Activated T-cell treated with anti-CD3 and anti-CD28 coated beads, Interleukin-2, amount 50 U/mL, for 72 hours (primary cell): Measurements from ENCODE around the gene SACM1L. TPM values are rescaled to one million over a fixed set of nuclear protein-coding genes. Genes with fewer than 3 reads are reported as not detected.

Experiments
- ATAC-seq, 2 donors: fragments of 150-1000 bp; cut with Tn5 transposase; replicated peaks in 1 of 2; 2 replicates each; pipeline ENCODE4 v1.10.0; 2021; ENCODE audit warnings: moderate library complexity in 2 of 2, mild to moderate bottlenecking in 1 of 2
- DNase-seq, 2 donors: peaks; one replicate each; pipeline ENCODE4 v3.0.0; 2021 to 2022; ENCODE audit warnings: mixed read lengths in 1 of 2
- H3K27ac Mint-ChIP-seq: one replicate; pipeline ENCODE4 v1.8.0; 2022; ENCODE audit warnings: mild to moderate bottlenecking, moderate library complexity, mixed read lengths
- H3K27me3 Mint-ChIP-seq: one replicate; pipeline ENCODE4 v1.8.0; 2022; ENCODE audit warnings: low read depth, mixed read lengths
- H3K36me3 Mint-ChIP-seq, 2 donors: one replicate each; pipeline ENCODE4 v1.8.0; 2022; ENCODE audit warnings: mixed read lengths in 2 of 2, mild to moderate bottlenecking in 1 of 2; ENCODE audit not compliant: insufficient read depth in 2 of 2
- H3K4me1 Mint-ChIP-seq: one replicate; pipeline ENCODE4 v1.8.0; 2022; ENCODE audit warnings: low read depth, mixed read lengths
- H3K4me3 Mint-ChIP-seq, 2 donors: one replicate each; pipeline ENCODE4 v1.8.0; 2022; ENCODE audit warnings: mild to moderate bottlenecking in 2 of 2, mixed read lengths in 2 of 2, moderate library complexity in 2 of 2
- H3K9me3 Mint-ChIP-seq, 2 donors: one replicate each; pipeline ENCODE4 v1.8.0; 2022; ENCODE audit warnings: mixed read lengths in 2 of 2
- total RNA-seq, 2 donors: library from RNA; stranded (reverse); gene quantifications; one replicate each; pipeline ENCODE4 v1.2.3, GENCODE V29; 2022

SACM1L gene
- total RNA-seq, 2 donors from 2014 or later = 77.1 to 78.4 TPM

DNA sequence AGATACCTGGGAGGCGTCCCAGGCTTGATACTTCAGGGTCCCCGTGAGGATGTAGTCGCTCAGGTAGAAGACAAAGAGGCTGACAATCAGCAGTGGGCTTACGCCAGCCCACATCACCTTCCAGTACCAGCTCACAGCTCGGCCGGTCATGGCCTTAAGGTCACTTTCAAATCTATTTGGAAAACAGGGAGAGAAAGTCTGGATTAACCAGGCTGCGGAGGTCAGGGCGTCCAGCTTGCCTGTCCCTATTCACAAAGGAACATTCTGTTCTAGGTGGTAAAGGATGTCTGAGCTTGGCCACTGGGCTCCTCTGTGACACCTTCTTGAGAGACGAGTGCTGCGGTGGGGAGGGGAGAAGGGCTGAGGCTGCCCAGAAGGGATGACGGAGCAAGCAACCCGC is 70.7 kb downstream of the SACM1L start:
- ATAC-seq (no peak), DNase-seq (no peak)
- H3K9me3 Mint-ChIP-seq = no peaks in the 10 kb centered on the region
- H3K4me3 Mint-ChIP-seq = no peak overlapping the region
- no peaks in the 10 kb centered on the region for H3K4me1 Mint-ChIP-seq
- no peaks in the 10 kb centered on the region for H3K36me3 Mint-ChIP-seq
- H3K27ac Mint-ChIP-seq = no peak overlapping the region
- peaks cover 13% of the 10 kb centered on the region for H3K27me3 Mint-ChIP-seq

GRCh38 chr3:45760878-45761711 is 71.9 kb downstream of the SACM1L start:
- Mint-ChIP-seq H3K4me3 (no peak overlapping the region), H3K27ac (no peak overlapping the region), H3K4me1 (no peaks in the 10 kb centered on the region), H3K27me3 (peaks cover 13% of the 10 kb centered on the region), H3K9me3 (no peaks in the 10 kb centered on the region), H3K36me3 (no peaks in the 10 kb centered on the region)
- peak; percentile 51 to 52 for DNase-seq
- ATAC-seq = peak; percentile 53 to 75

- DNase-seq = no peak
- no peaks in the 10 kb centered on the region for H3K36me3 Mint-ChIP-seq
- no peaks in the 10 kb centered on the region for H3K4me1 Mint-ChIP-seq
- H3K27me3 Mint-ChIP-seq = peaks cover 13% of the 10 kb centered on the region
- H3K4me3 Mint-ChIP-seq = no peak overlapping the region
- H3K27ac Mint-ChIP-seq = no peak overlapping the region
- H3K9me3 Mint-ChIP-seq = no peaks in the 10 kb centered on the region
- ATAC-seq = no peak
These were observed 72.6 kb downstream of the SACM1L start for GRCh38 chr3:45761831-45762230.

GRCh38 chr3:45762647-45763302 is 73.6 kb downstream of the SACM1L start:
- Mint-ChIP-seq H3K36me3 (peaks cover 0 to 1% of the 10 kb centered on the region in 2 donors), H3K27ac (no peak overlapping the region), H3K4me1 (no peaks in the 10 kb centered on the region), H3K4me3 (no peak overlapping the region), H3K9me3 (peaks cover 0 to 2% of the 10 kb centered on the region in 2 donors), H3K27me3 (peaks cover 21% of the 10 kb centered on the region)
- DNase-seq = no peak
- ATAC-seq = no peak

GRCh38 chr3:45763303-45763675 is 74.1 kb downstream of the SACM1L start:
- Mint-ChIP-seq H3K9me3 (peaks cover 0 to 2% of the 10 kb centered on the region in 2 donors), H3K27me3 (peaks cover 25% of the 10 kb centered on the region), H3K36me3 (peaks cover 0 to 1% of the 10 kb centered on the region in 2 donors), H3K4me1 (no peaks in the 10 kb centered on the region), H3K4me3 (no peak overlapping the region), H3K27ac (no peak overlapping the region)
- DNase-seq (no peak), ATAC-seq (no peak)

- peaks cover 0 to 1% of the 10 kb centered on the region in 2 donors for H3K36me3 Mint-ChIP-seq
- H3K9me3 Mint-ChIP-seq = peaks cover 0 to 2% of the 10 kb centered on the region in 2 donors
- ATAC-seq = no peak
- H3K27me3 Mint-ChIP-seq = peaks cover 32% of the 10 kb centered on the region
- DNase-seq = no peak
- no peaks in the 10 kb centered on the region for H3K4me1 Mint-ChIP-seq
- H3K4me3 Mint-ChIP-seq = no peak overlapping the region
- no peak overlapping the region for H3K27ac Mint-ChIP-seq
These were observed 76.2 kb downstream of the SACM1L start for GRCh38 chr3:45765266-45765851.

DNA sequence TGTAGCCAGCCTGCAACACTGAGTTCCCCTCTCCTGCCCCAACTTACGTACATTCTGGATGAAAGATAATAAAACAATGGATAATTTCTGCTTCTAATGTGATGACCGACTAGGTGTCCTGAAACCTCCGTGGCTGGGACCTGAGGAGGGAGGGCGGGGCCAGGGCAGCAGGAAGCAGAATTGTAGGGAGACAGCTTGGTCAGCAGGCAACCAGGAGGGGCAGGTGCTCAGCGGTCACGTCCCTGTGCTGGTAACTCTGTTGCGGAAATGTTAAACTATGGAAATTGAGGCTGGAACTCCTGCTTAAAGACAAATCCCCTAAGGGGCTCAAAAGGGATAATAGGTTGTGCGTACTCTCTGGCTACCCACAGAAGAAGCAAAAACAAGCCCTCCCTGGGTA is 76.8 kb downstream of the SACM1L start:
- DNase-seq (no peak), ATAC-seq (no peak)
- H3K27me3 Mint-ChIP-seq = peaks cover 33% of the 10 kb centered on the region
- H3K4me1 Mint-ChIP-seq = no peaks in the 10 kb centered on the region
- no peak overlapping the region for H3K27ac Mint-ChIP-seq
- H3K36me3 Mint-ChIP-seq = peaks cover 0 to 1% of the 10 kb centered on the region in 2 donors
- no peak overlapping the region for H3K4me3 Mint-ChIP-seq
- H3K9me3 Mint-ChIP-seq = peaks cover 0 to 2% of the 10 kb centered on the region in 2 donors

GRCh38 chr3:45771166-45771775 is 82.1 kb downstream of the SACM1L start:
- H3K36me3 Mint-ChIP-seq = peaks cover 0 to 1% of the 10 kb centered on the region in 2 donors
- H3K4me3 Mint-ChIP-seq = no peak overlapping the region
- H3K4me1 Mint-ChIP-seq = peaks cover 12% of the 10 kb centered on the region
- no peak for ATAC-seq
- peaks cover 0 to 2% of the 10 kb centered on the region in 2 donors for H3K9me3 Mint-ChIP-seq
- peaks cover 51% of the 10 kb centered on the region for H3K27me3 Mint-ChIP-seq
- DNase-seq = no peak
- no peak overlapping the region for H3K27ac Mint-ChIP-seq

- DNase-seq (no peak), ATAC-seq (no peak)
- H3K27ac Mint-ChIP-seq = no peak overlapping the region
- H3K4me3 Mint-ChIP-seq = no peak overlapping the region
- H3K4me1 Mint-ChIP-seq = peaks cover 12% of the 10 kb centered on the region
- H3K27me3 Mint-ChIP-seq = peaks cover 51% of the 10 kb centered on the region
- peaks cover 0 to 1% of the 10 kb centered on the region in 2 donors for H3K36me3 Mint-ChIP-seq
- H3K9me3 Mint-ChIP-seq = peaks cover 0 to 2% of the 10 kb centered on the region in 2 donors
These were observed 82.6 kb downstream of the SACM1L start for GRCh38 chr3:45771831-45772230.

DNA sequence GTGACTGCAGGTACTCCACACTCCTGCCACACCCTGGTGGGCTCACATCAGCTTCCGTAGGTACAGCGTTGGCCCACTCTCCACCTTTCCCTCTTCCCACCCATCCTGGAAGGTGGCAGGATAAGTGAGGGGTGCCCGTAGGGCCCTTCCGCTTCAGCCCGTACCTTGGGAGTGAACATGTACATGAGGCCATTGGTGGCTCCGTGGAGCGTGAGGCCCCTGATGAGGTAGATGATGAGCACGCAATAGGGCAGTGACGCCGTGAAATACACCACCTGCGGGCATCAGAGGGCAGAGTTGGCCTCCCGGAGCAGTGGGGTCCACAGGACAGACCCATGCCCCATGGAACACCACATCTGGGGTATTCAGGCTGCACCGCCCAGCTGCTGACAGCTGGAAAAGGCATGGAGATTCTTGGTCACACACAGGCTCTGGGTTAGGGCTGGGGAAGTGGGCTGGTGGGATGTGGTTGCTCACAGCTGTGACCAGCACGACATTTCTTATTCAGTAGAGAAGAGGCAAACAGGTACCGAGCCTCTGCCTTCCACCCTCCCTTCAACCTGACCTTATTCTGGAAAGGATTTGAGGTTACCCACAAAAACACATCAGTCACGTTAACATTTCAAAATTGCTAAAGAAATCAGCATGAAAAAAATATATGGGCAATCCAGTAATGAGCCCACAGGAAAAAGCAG is 83.3 kb downstream of the SACM1L start:
- DNase-seq (peak in 1 of 2 donors; percentile 18), ATAC-seq (peak; percentile 72 to 80)
- Mint-ChIP-seq H3K4me1 (peaks cover 12% of the 10 kb centered on the region), H3K27me3 (peaks cover 45% of the 10 kb centered on the region), H3K9me3 (peaks cover 0 to under 1% of the 10 kb centered on the region in 2 donors), H3K27ac (no peak overlapping the region), H3K4me3 (no peak overlapping the region), H3K36me3 (no peaks in the 10 kb centered on the region)

DNA sequence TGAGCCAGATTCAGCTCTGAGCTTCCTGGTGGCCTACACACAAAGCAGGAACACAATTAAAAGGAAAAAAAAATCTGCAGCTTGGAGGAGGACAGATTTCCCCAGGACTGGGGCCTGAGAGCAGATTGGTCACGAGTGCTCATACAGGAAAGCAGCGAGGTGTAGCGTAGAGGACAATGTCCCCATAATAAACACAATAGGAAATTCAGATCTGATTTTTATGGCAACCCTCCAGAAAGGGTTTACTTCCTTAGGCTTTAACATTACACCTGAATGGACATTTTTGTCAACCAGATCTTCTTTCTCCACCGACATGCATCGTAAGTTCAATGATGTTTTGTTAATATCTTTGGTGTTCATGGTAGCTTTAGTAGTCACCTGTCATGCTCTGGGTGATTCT is 83.9 kb downstream of the SACM1L start:
- Mint-ChIP-seq H3K36me3 (no peaks in the 10 kb centered on the region), H3K4me1 (peaks cover 12% of the 10 kb centered on the region), H3K27ac (no peak overlapping the region), H3K27me3 (peaks cover 42% of the 10 kb centered on the region), H3K4me3 (no peak overlapping the region), H3K9me3 (no peaks in the 10 kb centered on the region)
- ATAC-seq = no peak
- DNase-seq = no peak

DNA sequence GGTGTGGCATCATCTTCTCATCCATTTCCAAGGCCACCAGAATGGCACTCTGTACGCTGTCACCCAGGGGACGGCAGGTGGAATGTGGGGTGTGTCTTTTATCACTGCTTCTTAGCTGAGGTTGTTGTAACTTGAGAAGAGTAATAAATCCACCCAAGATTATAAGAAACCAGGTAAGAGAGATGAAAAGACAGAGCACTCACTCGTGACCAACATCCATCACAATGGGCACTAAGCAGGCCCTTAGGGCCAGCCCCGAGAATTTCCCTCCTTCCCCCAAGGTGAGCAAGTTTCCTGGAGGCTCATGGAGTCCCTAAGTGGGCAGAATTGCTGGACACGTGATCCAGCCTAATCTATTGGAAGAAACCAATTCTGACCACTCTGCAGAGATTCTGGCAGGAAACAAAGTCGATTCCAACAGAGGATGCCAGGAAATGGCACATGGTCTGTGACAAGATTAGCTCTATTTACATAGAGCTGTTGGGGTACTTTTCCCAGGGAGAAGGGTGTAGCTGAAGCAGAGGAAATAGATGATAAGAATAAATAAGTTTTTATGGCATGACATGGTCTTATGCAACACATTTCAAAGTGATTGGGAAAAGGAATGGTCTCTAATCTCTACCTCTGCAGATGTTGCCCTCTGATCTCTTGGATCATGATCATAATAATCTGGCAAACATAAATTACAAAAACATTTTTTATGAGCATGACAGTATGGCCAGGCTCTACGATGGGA is 84.7 kb downstream of the SACM1L start:
- Mint-ChIP-seq H3K4me3 (no peak overlapping the region), H3K9me3 (no peaks in the 10 kb centered on the region), H3K27ac (no peak overlapping the region), H3K36me3 (no peaks in the 10 kb centered on the region), H3K4me1 (peaks cover 12% of the 10 kb centered on the region), H3K27me3 (peaks cover 44% of the 10 kb centered on the region)
- DNase-seq = no peak
- ATAC-seq = no peak
